ENCODE measurements around the gene RANBP10. TPM values are rescaled to one million over a fixed set of nuclear protein-coding genes. Genes with fewer than 3 reads are reported as not detected.
A peak's percentile ranks its signal among the peaks of the same experiment; 100 is the strongest.

Gene RANBP10
- total and polyA plus RNA-seq, 2 donors (not counting 3 experiments of a cell fraction or from before 2014, with no cell fraction given) = 25.6 to 28.8 TPM

GRCh38 chr16:67767953-67768352 lies 38.4 kb downstream of the RANBP10 start:
- no TSS peak for BruUV-seq (replicated peaks)
- Histone ChIP-seq H3K36me3 (ENCODE audit: control insufficient read depth in 2 of 2, extremely low read depth in 1 of 2, insufficient read depth in 2 of 2, low read length in 2 of 2) (peaks cover 0 to 2% of the 10 kb centered on the region in 2 experiments), H2AFZ (ENCODE audit: low read depth, low read length) (no peak overlapping the region), H4K20me1 (replicated peaks; ENCODE audit: control insufficient read depth, extremely low read depth, insufficient read depth, low read length) (no peaks in the 10 kb centered on the region), H3K79me2 (ENCODE audit: control insufficient read depth, insufficient read depth, low read length) (no peaks in the 10 kb centered on the region), H3K9me3 (replicated peaks; ENCODE audit: control insufficient read depth, insufficient read depth, low read length) (no peaks in the 10 kb centered on the region), H3K4me2 (ENCODE audit: insufficient read depth, low read length) (no peak overlapping the region), H3K9ac (replicated peaks; ENCODE audit: extremely low read depth, insufficient read depth, low read length) (no peak overlapping the region), H3K4me1 (ENCODE audit: control insufficient read depth, extremely low read depth, insufficient read depth, low read length) (peaks cover 42% of the 10 kb centered on the region), H3K9me1 (replicated peaks; ENCODE audit: control insufficient read depth, extremely low read depth, insufficient read depth, low read length) (no peaks in the 10 kb centered on the region), H3K27ac (ENCODE audit: insufficient read depth, low read depth, low read length) (no peak overlapping the region), H3K27me3 (ENCODE audit: control insufficient read depth in 2 of 2, insufficient read depth in 2 of 2, low read length in 2 of 2) (no peaks in the 10 kb centered on the region), H3K4me3 (replicated peaks in 1 of 3; ENCODE audit: insufficient read depth in 1 of 3, low read depth in 1 of 3, low read length in 3 of 3) (no peak overlapping the region)
- dilution Hi-C loops (cut with MboI; ENCODE audit: extremely low pct_ligation_motif_present, low sequenced_read_pairs) (no loop called here), intact Hi-C loops (cut with micrococcal nuclease) (no loop called here)
- ChIA-PET CTCF (interaction anchor here (0.7 to 2.1 kb wide), 3 partner anchors 48 to 254 kb away, joined by 3 to 9 read pairs (median 3); no protein-coding TSS in a partner anchor), POLR2A (interaction anchor here (0.6 kb wide), 1 partner anchor 39 kb away, joined by 3 read pairs; the partner anchor contains the start of genes RANBP10 and TSNAXIP1)
- FAIRE-seq (peak; percentile 68), DNase-seq (ENCODE audit: low read depth, low spot score) (no peak)
- TF ChIP-seq JUN (IDR thresholded peaks at IDR 0.05; ENCODE audit: borderline replicate concordance, insufficient read depth, insufficient read length, low read depth) = peak; percentile 36
- TF ChIP-seq, protein P1, sequence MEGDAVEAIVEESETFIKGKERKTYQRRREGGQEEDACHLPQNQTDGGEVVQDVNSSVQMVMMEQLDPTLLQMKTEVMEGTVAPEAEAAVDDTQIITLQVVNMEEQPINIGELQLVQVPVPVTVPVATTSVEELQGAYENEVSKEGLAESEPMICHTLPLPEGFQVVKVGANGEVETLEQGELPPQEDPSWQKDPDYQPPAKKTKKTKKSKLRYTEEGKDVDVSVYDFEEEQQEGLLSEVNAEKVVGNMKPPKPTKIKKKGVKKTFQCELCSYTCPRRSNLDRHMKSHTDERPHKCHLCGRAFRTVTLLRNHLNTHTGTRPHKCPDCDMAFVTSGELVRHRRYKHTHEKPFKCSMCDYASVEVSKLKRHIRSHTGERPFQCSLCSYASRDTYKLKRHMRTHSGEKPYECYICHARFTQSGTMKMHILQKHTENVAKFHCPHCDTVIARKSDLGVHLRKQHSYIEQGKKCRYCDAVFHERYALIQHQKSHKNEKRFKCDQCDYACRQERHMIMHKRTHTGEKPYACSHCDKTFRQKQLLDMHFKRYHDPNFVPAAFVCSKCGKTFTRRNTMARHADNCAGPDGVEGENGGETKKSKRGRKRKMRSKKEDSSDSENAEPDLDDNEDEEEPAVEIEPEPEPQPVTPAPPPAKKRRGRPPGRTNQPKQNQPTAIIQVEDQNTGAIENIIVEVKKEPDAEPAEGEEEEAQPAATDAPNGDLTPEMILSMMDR (IDR thresholded peaks at IDR 0.05; ENCODE audit: extremely low read depth in 1 of 2, insufficient read depth in 1 of 2, low read depth in 1 of 2, low read length in 2 of 2) = no peak
- TF ChIP-seq FOS (IDR thresholded peaks at IDR 0.05; ENCODE audit: borderline replicate concordance, insufficient read depth, low read length) = peak; percentile 40

DNA sequence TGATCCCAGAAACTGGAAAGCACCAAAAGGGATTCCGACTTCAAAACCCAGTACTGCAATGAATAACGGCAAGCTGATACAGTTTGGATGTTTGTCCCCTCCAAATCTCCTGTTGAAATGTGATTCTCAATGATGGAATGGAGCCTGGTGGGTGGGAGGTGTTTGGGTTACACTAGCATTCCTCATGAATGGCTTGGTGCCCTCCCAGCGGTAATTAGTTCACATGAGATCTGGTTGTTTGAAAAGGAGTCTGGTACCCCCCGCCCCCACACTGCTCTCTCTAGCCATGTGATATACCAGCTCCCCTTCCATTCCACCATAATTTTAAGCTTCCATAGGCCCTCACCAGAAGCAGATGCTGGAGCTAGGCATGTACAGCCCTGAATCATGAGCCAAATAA lies 40.1 kb downstream of the RANBP10 start:
- peaks cover 26% of the 10 kb centered on the region for H3K4me1 ChIP-seq (ENCODE audit: control insufficient read depth, extremely low read depth, insufficient read depth, low read length)
- DNase-seq (ENCODE audit: low read depth, low spot score) (no peak), FAIRE-seq (no peak)
- H3K27me3 ChIP-seq (ENCODE audit: control insufficient read depth in 2 of 2, insufficient read depth in 2 of 2, low read length in 2 of 2) = no peaks in the 10 kb centered on the region
- TF ChIP-seq FOS (IDR thresholded peaks at IDR 0.05; ENCODE audit: borderline replicate concordance, insufficient read depth, low read length) (no peak), POLR2AphosphoS5 (IDR thresholded peaks at IDR 0.05; ENCODE audit: insufficient read depth, low read depth, low read length) (no peak), JUN (IDR thresholded peaks at IDR 0.05; ENCODE audit: borderline replicate concordance, insufficient read depth, insufficient read length, low read depth) (no peak), GATA2 (IDR thresholded peaks at IDR 0.05; ENCODE audit: insufficient read depth, insufficient read length, low read depth, low read length) (no peak), MYC (IDR thresholded peaks at IDR 0.05; ENCODE audit: low read depth, low read length) (no peak), POLR2A (IDR thresholded peaks at IDR 0.05; ENCODE audit: low read depth, low read length) (no peak)
- dilution Hi-C loops (cut with MboI; ENCODE audit: extremely low pct_ligation_motif_present, low sequenced_read_pairs) (no loop called here), intact Hi-C loops (cut with micrococcal nuclease) (no loop called here)
- no peaks in the 10 kb centered on the region for H3K79me2 ChIP-seq (ENCODE audit: control insufficient read depth, insufficient read depth, low read length)
- no peak overlapping the region for H3K4me2 ChIP-seq (ENCODE audit: insufficient read depth, low read length)
- H3K36me3 ChIP-seq (ENCODE audit: control insufficient read depth in 2 of 2, extremely low read depth in 1 of 2, insufficient read depth in 2 of 2, low read length in 2 of 2) = peaks cover 0 to 7% of the 10 kb centered on the region in 2 experiments
- H2AFZ ChIP-seq (ENCODE audit: low read depth, low read length) = no peak overlapping the region
- no peaks in the 10 kb centered on the region for H3K9me3 ChIP-seq (replicated peaks; ENCODE audit: control insufficient read depth, insufficient read depth, low read length)
- no peak overlapping the region for H3K4me3 ChIP-seq (replicated peaks in 1 of 3; ENCODE audit: insufficient read depth in 1 of 3, low read depth in 1 of 3, low read length in 3 of 3)
- H3K27ac ChIP-seq (ENCODE audit: insufficient read depth, low read depth, low read length) = no peak overlapping the region
- no TSS peak for BruUV-seq (replicated peaks)
- CTCF ChIA-PET = no interaction called here
- H4K20me1 ChIP-seq (replicated peaks; ENCODE audit: control insufficient read depth, extremely low read depth, insufficient read depth, low read length) = no peaks in the 10 kb centered on the region
- no peaks in the 10 kb centered on the region for H3K9me1 ChIP-seq (replicated peaks; ENCODE audit: control insufficient read depth, extremely low read depth, insufficient read depth, low read length)
- POLR2A ChIA-PET = no interaction called here
- no peak overlapping the region for H3K9ac ChIP-seq (replicated peaks; ENCODE audit: extremely low read depth, insufficient read depth, low read length)

All from endothelial cell of umbilical vein (primary cell).